Ishikawa (cell line): ENCODE data around the gene SUCNR1.

Source experiments
- CREB1 ChIP-seq: IDR thresholded peaks from 2 replicates; pipeline ENCODE4 v1.6.1; 2012; ENCODE audit warnings: low read depth
- MAX ChIP-seq: IDR thresholded peaks from 2 replicates; pipeline ENCODE4 v1.6.1; 2012

GRCh38 chr3:151878465-151878864 is 5.0 kb downstream of the SUCNR1 start:
- TF ChIP-seq CREB1 (no peak), MAX (no peak)
